ENCODE measurements around the gene PHACTR2. TPM values are rescaled to one million over a fixed set of nuclear protein-coding genes. Genes with fewer than 3 reads are reported as not detected.
A peak's percentile ranks its signal among the peaks of the same experiment; 100 is the strongest.
"Not testable (repeated sequence)": the region's sequence is repeated elsewhere in the genome, so short reads cannot be mapped to it uniquely, and the experiment has no call there.

PHACTR2 gene
- total and polyA plus RNA-seq, 11 donors: 10.2 to 101 (median 67.9) TPM

GRCh38 chr6:143734641-143735063 lies 56.9 kb downstream of the PHACTR2 start:
- no peaks in the 10 kb centered on the region for H3K9me3 ChIP-seq
- H3K27me3 ChIP-seq: no peaks in the 10 kb centered on the region
- DNase-seq (no peak), ATAC-seq (peak; percentile 35 to 76 (median 56))
- 25 to 47% (median 35%) methylated on average over 1 of the region's 1 CpG for WGBS, 4 donors
- peak overlapping the region in 7 of 12 donors; percentile 12 to 65 (median 49) for H3K27ac ChIP-seq
- H3K4me1 ChIP-seq: peaks cover 0 to 62% (median 27%) of the 10 kb centered on the region in 12 donors
- H3K4me3 ChIP-seq: no peak overlapping the region
- TF ChIP-seq CTCF (IDR thresholded peaks at IDR 0.05) (no peak), POLR2A (IDR thresholded peaks at IDR 0.05) (no peak)
- intact Hi-C loops (cut with DNase I): loop anchor here in 1 of 10 donors (5.0 kb wide), 1 partner anchor 52 kb away; no protein-coding TSS in a partner anchor
- no peaks in the 10 kb centered on the region for H3K36me3 ChIP-seq

- Histone ChIP-seq H3K27ac (peak overlapping the region in 5 of 12 donors; percentile 6 to 78 (median 55)), H3K4me1 (peaks cover 3 to 71% (median 39%) of the 10 kb centered on the region in 12 donors)
- H3K9me3 ChIP-seq; H3K4me3 ChIP-seq; DNase-seq; ATAC-seq; H3K27me3 ChIP-seq; H3K36me3 ChIP-seq; intact Hi-C loops (cut with DNase I): not testable (repeated sequence)
- WGBS, 4 donors: 92 to 98% (median 95%) methylated on average over 12 of the region's 12 CpGs
These were observed 60.4 kb downstream of the PHACTR2 start for GRCh38 chr6:143738072-143738690.

- Histone ChIP-seq H3K27me3 (no peaks in the 10 kb centered on the region), H3K4me3 (peak overlapping the region in 4 of 12 donors; percentile 3 to 15 (median 12)), H3K27ac (peak overlapping the region in 11 of 12 donors; percentile 19 to 78 (median 51)), H3K4me1 (peaks cover 0 to 71% (median 40%) of the 10 kb centered on the region in 12 donors), H3K36me3 (no peaks in the 10 kb centered on the region), H3K9me3 (no peaks in the 10 kb centered on the region)
- WGBS, 4 donors: 67 to 71% (median 69%) methylated on average over 13 of the region's 13 CpGs
- ATAC-seq: peak in 2 of 4 donors; percentile 54 to 77
- DNase-seq: no peak
- intact Hi-C loops (cut with DNase I): no loop called here
- no peak for TF ChIP-seq POLR2A (IDR thresholded peaks at IDR 0.05)
These were observed 61.6 kb downstream of the PHACTR2 start for GRCh38 chr6:143739341-143739851.

GRCh38 chr6:143740213-143740612 lies 62.4 kb downstream of the PHACTR2 start:
- intact Hi-C loops (cut with DNase I): loop anchor here in 6 of 10 donors (5.0 to 10.0 kb wide), 9 partner anchors 33 to 143 kb away; partner anchors contain the start of genes PHACTR2 (in 2 of the 6) and LTV1 (in 1 of the 6)
- WGBS, 4 donors: 93 to 97% (median 95%) methylated on average over 2 of the region's 2 CpGs
- H3K4me3 ChIP-seq: no peak overlapping the region
- no peak for ATAC-seq
- H3K27ac ChIP-seq: peak overlapping the region in 11 of 12 donors; percentile 3 to 78 (median 42)
- TF ChIP-seq POLR2A (IDR thresholded peaks at IDR 0.05): no peak
- TF ChIP-seq CTCF (IDR thresholded peaks at IDR 0.05): no peak
- no peak for DNase-seq
- peaks cover 5 to 71% (median 44%) of the 10 kb centered on the region in 12 donors for H3K4me1 ChIP-seq
- no peaks in the 10 kb centered on the region for H3K9me3 ChIP-seq
- no peaks in the 10 kb centered on the region for H3K27me3 ChIP-seq
- no peaks in the 10 kb centered on the region for H3K36me3 ChIP-seq

- no peaks in the 10 kb centered on the region for H3K9me3 ChIP-seq
- TF ChIP-seq CTCF (IDR thresholded peaks at IDR 0.05) (no peak), POLR2A (IDR thresholded peaks at IDR 0.05) (no peak)
- intact Hi-C loops (cut with DNase I): loop anchor here in 6 of 10 donors (5.0 to 10.0 kb wide), 9 partner anchors 34 to 144 kb away; partner anchors contain the start of genes PHACTR2 (in 2 of the 6) and LTV1 (in 1 of the 6)
- no peaks in the 10 kb centered on the region for H3K36me3 ChIP-seq
- ATAC-seq (no peak), DNase-seq (no peak)
- 81 to 90% (median 82%) methylated on average over 3 of the region's 3 CpGs for WGBS, 4 donors
- peak overlapping the region in 7 of 12 donors; percentile 4 to 82 (median 64) for H3K27ac ChIP-seq
- no peak overlapping the region for H3K4me3 ChIP-seq
- no peaks in the 10 kb centered on the region for H3K27me3 ChIP-seq
- H3K4me1 ChIP-seq: peaks cover 7 to 73% (median 43%) of the 10 kb centered on the region in 12 donors
These were observed 63.7 kb downstream of the PHACTR2 start for GRCh38 chr6:143741480-143741879.

Data from heart left ventricle (tissue), 16 donors.